H1 (cell line): Measurements from ENCODE around the gene HMGN3. TPM values are rescaled to one million over a fixed set of nuclear protein-coding genes. Genes with fewer than 3 reads are reported as not detected.

Source experiments
- CTCF ChIA-PET: fragments of 300-600 bp; sonication (Branson Sonifier 250); formaldehyde crosslinking; loops from one replicate; lab custom pipeline; 2021; ENCODE audit not compliant: partially characterized antibody; lab: Charles Lee
- POLR2A ChIA-PET: fragments of 300-600 bp; sonication (Branson Sonifier 250); formaldehyde crosslinking; loops from one replicate; lab custom pipeline; 2021; ENCODE audit warnings: inconsistent platforms; ENCODE audit not compliant: partially characterized antibody; lab: Charles Lee
- DNase-seq, 2 experiments: peaks; one replicate each; pipeline versions ENCODE4 v3.0.0 to v3.0.0-alpha.2; 2010 to 2022; ENCODE audit warnings: low spot score in 2 of 2, low read depth in 1 of 2, mixed read lengths in 1 of 2
- FAIRE-seq: peaks from 2 replicates; lab custom pipeline; 2011; peaks lifted over from hg19 to GRCh38; lab: Jason Lieb, UNC
- H2AFZ ChIP-seq: 2 replicates; pipeline ENCODE4 v1.8.1; 2012; ENCODE audit warnings: low read length, inconsistent platforms
- H2AK5ac ChIP-seq: 2 replicates; pipeline ENCODE4 v1.6.1; 2013; ENCODE audit warnings: low read depth, low read length
- H2BK120ac ChIP-seq: replicated peaks from 2 replicates; pipeline ENCODE3; 2013; ENCODE audit warnings: low read depth, low read length, inconsistent platforms
- H2BK12ac ChIP-seq: 2 replicates; pipeline ENCODE4 v1.6.1; 2013; ENCODE audit warnings: low read depth, low read length
- H2BK15ac ChIP-seq: 2 replicates; pipeline ENCODE4 v1.6.1; 2013; ENCODE audit warnings: low read length
- H2BK20ac ChIP-seq: 2 replicates; pipeline ENCODE4 v1.6.1; 2013; ENCODE audit warnings: low read length
- H2BK5ac ChIP-seq: 2 replicates; pipeline ENCODE4 v1.6.1; 2013; ENCODE audit warnings: low read depth, low read length
- H3K14ac ChIP-seq: 2 replicates; pipeline ENCODE4 v1.6.1; 2013; ENCODE audit warnings: inconsistent platforms; ENCODE audit not compliant: insufficient read length
- H3K18ac ChIP-seq: 2 replicates; pipeline ENCODE4 v1.6.1; 2013; ENCODE audit warnings: low read length; ENCODE audit errors: extremely low read depth
- H3K23ac ChIP-seq: 2 replicates; pipeline ENCODE4 v1.6.1; 2013; ENCODE audit warnings: inconsistent platforms; ENCODE audit not compliant: insufficient read length
- H3K23me2 ChIP-seq: 2 replicates; pipeline ENCODE4 v1.6.1; 2013; ENCODE audit warnings: low read depth, low read length
- H3K27ac ChIP-seq: 2 replicates; pipeline ENCODE4 v1.6.1; 2011; ENCODE audit warnings: low read depth, low read length, inconsistent platforms
- H3K27me3 ChIP-seq, 4 experiments: replicated peaks in 1 of 4; 1 replicate in 1 of 4; 2 replicates in 3 of 4; pipeline versions ENCODE4 v1.6.1 to v1.8.1; 2011 to 2013; ENCODE audit warnings: low read length in 3 of 4, mild to moderate bottlenecking in 3 of 4, inconsistent platforms in 2 of 4, mixed read lengths in 2 of 4, moderate library complexity in 1 of 4; ENCODE audit not compliant: control insufficient read depth in 3 of 4, insufficient read depth in 3 of 4; ENCODE audit errors: extremely low read depth in 1 of 4
- H3K36me3 ChIP-seq, 4 experiments: 2 replicates each; pipeline versions ENCODE4 v1.6.1 to v1.8.1; 2011 to 2013; ENCODE audit warnings: mild to moderate bottlenecking in 4 of 4, low read length in 3 of 4, moderate library complexity in 2 of 4, control low read depth in 1 of 4, inconsistent platforms in 1 of 4; ENCODE audit not compliant: insufficient read depth in 4 of 4, control insufficient read depth in 2 of 4
- H3K4ac ChIP-seq: replicated peaks from 2 replicates; pipeline ENCODE3; 2013; ENCODE audit warnings: low read length, low read depth, mixed read lengths, inconsistent platforms; ENCODE audit not compliant: insufficient read length
- H3K4me1 ChIP-seq, 4 experiments: replicated peaks in 1 of 4; 1 replicate in 1 of 4; 2 replicates in 3 of 4; pipeline versions ENCODE4 v1.6.1 to v1.8.1; 2011 to 2013; ENCODE audit warnings: low read length in 3 of 4, inconsistent platforms in 2 of 4, mixed read lengths in 1 of 4; ENCODE audit not compliant: insufficient read depth in 4 of 4, control insufficient read depth in 3 of 4
- H3K4me2 ChIP-seq, 2 experiments: 2 replicates each; pipeline versions ENCODE4 v1.6.1 to v1.8.1; 2011 to 2013; ENCODE audit warnings: low read depth in 2 of 2, low read length in 2 of 2, control low read depth in 1 of 2, inconsistent platforms in 1 of 2, mild to moderate bottlenecking in 1 of 2; ENCODE audit not compliant: insufficient read depth in 1 of 2
- H3K4me3 ChIP-seq, 4 experiments: fragments of 200-600, 300-600 bp in 1 of 4; sonication (generic), shearing (Covaris generic), sonication (Bioruptor Twin) in 1 of 4; 2 replicates each; pipeline versions ENCODE4 v1.5.1 to v1.8.1; 2011 to 2016; ENCODE audit warnings: low read length in 4 of 4, low read depth in 3 of 4, control low read depth in 2 of 4, inconsistent platforms in 2 of 4, mild to moderate bottlenecking in 2 of 4, mixed read lengths in 1 of 4, moderate library complexity in 1 of 4; ENCODE audit not compliant: insufficient read depth in 2 of 4; ENCODE audit errors: extremely low read depth in 1 of 4
- H3K56ac ChIP-seq: replicated peaks from 2 replicates; pipeline ENCODE3; 2013; ENCODE audit warnings: low read depth, mild to moderate bottlenecking, mixed read lengths, low read length, inconsistent platforms; ENCODE audit not compliant: insufficient read length
- H3K79me1 ChIP-seq: 2 replicates; pipeline ENCODE4 v1.6.1; 2013; ENCODE audit warnings: low read depth, low read length, control low read depth
- H3K79me2 ChIP-seq, 2 experiments: 2 replicates each; pipeline versions ENCODE4 v1.6.1 to v1.8.1; 2012 to 2013; ENCODE audit warnings: low read length in 2 of 2, mild to moderate bottlenecking in 2 of 2, inconsistent platforms in 1 of 2; ENCODE audit not compliant: insufficient read depth in 2 of 2, control insufficient read depth in 1 of 2
- H3K9ac ChIP-seq, 4 experiments: replicated peaks in 1 of 4; 1 replicate in 1 of 4; 2 replicates in 3 of 4; pipeline versions ENCODE4 v1.6.1 to v1.8.1; 2011 to 2013; ENCODE audit warnings: low read depth in 3 of 4, low read length in 3 of 4, control low read depth in 2 of 4, mild to moderate bottlenecking in 2 of 4, moderate library complexity in 2 of 4, inconsistent platforms in 1 of 4; ENCODE audit errors: extremely low read depth in 1 of 4
- H3K9me3 ChIP-seq, 2 experiments: 2 replicates each; pipeline versions ENCODE4 v1.6.1 to v1.8.1; 2012 to 2013; ENCODE audit warnings: mild to moderate bottlenecking in 2 of 2, moderate library complexity in 2 of 2, control low read depth in 1 of 2, inconsistent platforms in 1 of 2, low read depth in 1 of 2, low read length in 1 of 2, mixed read lengths in 1 of 2; ENCODE audit not compliant: insufficient read depth in 2 of 2
- H4K20me1 ChIP-seq, 2 experiments: replicated peaks in 1 of 2; 2 replicates each; pipeline versions ENCODE3 to v1.8.1; 2011 to 2013; ENCODE audit warnings: inconsistent platforms in 2 of 2, low read length in 2 of 2, mild to moderate bottlenecking in 1 of 2; ENCODE audit not compliant: insufficient read depth in 2 of 2, control insufficient read depth in 1 of 2
- H4K5ac ChIP-seq: 2 replicates; pipeline ENCODE4 v1.6.1; 2013; ENCODE audit warnings: low read length, low read depth, mixed read lengths, inconsistent platforms; ENCODE audit not compliant: insufficient read length
- H4K8ac ChIP-seq: 2 replicates; pipeline ENCODE4 v1.8.0; 2013; ENCODE audit warnings: mild to moderate bottlenecking, moderate library complexity, low read length, inconsistent platforms; ENCODE audit not compliant: insufficient read depth; ENCODE audit errors: extremely low read depth
- H4K91ac ChIP-seq: replicated peaks from 2 replicates; pipeline ENCODE3; 2013; ENCODE audit warnings: low read length, mixed read lengths, inconsistent platforms; ENCODE audit not compliant: insufficient read length
- SAP30 ChIP-seq: fragments of 300-600 bp; sonication (generic); IDR thresholded peaks from 2 replicates; pipeline ENCODE4 v1.7.1; 2012; ENCODE audit warnings: low read length, moderate library complexity, mild to moderate bottlenecking, inconsistent platforms; ENCODE audit not compliant: insufficient read depth, insufficient replicate concordance
- WGBS, 2 experiments: shearing (Covaris generic) in 1 of 2; methylation state at CpG; one replicate each; pipeline versions ENCODE4 v1.1.6 to v1.1.7; 2013 to 2015; ENCODE audit warnings: low lambda C conversion rate in 2 of 2, mixed read lengths in 2 of 2, inconsistent platforms in 1 of 2, low coverage in 1 of 2, missing lambda C conversion rate in 1 of 2; ENCODE audit not compliant: insufficient replicate concordance in 2 of 2, insufficient coverage in 1 of 2, insufficient read length in 1 of 2; ENCODE audit errors: extremely low coverage in 1 of 2, missing lambda C conversion rate in 1 of 2; 5-methylcytosine and 5-hydroxymethylcytosine counted together
- polyA plus RNA-seq, 7 experiments: library from polyadenylated mRNA; depleted of rRNA in 3 of 7; stranded (reverse) in 5 of 7; unstranded in 2 of 7; fragments of >200 nt in 5 of 7; fragments of 200-250 nt in 2 of 7; gene quantifications; 1 replicate in 5 of 7; 2 replicates in 1 of 7; 4 replicates in 1 of 7; pipeline versions ENCODE4 v1.2.1 to v1.2.3, GENCODE V29; 2011 to 2013; ENCODE audit warnings: missing spikeins in 2 of 7, mixed read lengths in 2 of 7
- total RNA-seq: library from RNA; stranded (reverse); fragmentation: NEBNext Ultra II Directional; extraction: Animal tissue kit (Norgen Biotek cat#: 25700); gene quantifications from 2 replicates; pipeline ENCODE4 v1.2.1, GENCODE V29; 2021
- TF ChIP-seq, protein P1 (sequence below): IDR thresholded peaks from 2 replicates; pipeline ENCODE4 v1.6.1; 2012; ENCODE audit warnings: inconsistent platforms

Gene HMGN3
- total and polyA plus RNA-seq, 2 of the 8 experiments (the other 6 are each of a cell fraction or from before 2014, with no cell fraction given): 84.4 to 167 TPM

DNA sequence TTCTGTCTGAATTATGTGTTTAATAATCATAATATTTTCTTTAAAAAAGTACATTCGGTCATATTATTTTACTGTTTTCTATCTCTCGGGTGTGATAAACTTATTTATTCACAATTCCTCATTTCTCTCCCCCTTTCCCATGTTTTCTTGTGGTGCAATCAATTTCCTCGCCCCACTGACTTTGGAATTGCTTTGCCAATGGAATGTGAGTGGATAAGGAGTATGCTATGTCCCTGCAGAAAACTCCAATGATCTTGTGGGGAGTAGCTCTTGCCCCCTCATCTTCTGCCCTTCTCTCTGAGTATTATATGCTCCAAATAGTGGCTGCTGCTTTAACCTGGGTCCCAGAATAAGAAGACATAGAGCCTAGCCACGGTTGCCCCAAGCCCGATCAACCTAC, 64.1 kb downstream of the HMGN3 start:
- DNase-seq: no peak
- POLR2A ChIA-PET: no interaction called here

More for the DNA sequence above, 64.1 kb downstream of the HMGN3 start:
- Histone ChIP-seq H4K91ac (no peak overlapping the region), H3K9ac (no peak overlapping the region), H3K23ac (no peak overlapping the region), H3K14ac (no peak overlapping the region), H3K27ac (no peak overlapping the region), H2AK5ac (no peak overlapping the region), H3K4me1 (no peaks in the 10 kb centered on the region), H2BK120ac (no peak overlapping the region), H2AFZ (no peak overlapping the region), H3K79me1 (no peaks in the 10 kb centered on the region), H2BK20ac (no peak overlapping the region), H3K23me2 (no peaks in the 10 kb centered on the region), H2BK15ac (no peak overlapping the region), H4K5ac (no peak overlapping the region), H3K36me3 (no peaks in the 10 kb centered on the region), H3K56ac (no peak overlapping the region), H4K20me1 (no peaks in the 10 kb centered on the region), H3K18ac (no peak overlapping the region), H3K4me3 (no peak overlapping the region), H2BK12ac (no peak overlapping the region), H3K79me2 (no peaks in the 10 kb centered on the region), H3K4me2 (no peak overlapping the region), H3K27me3 (no peaks in the 10 kb centered on the region), H4K8ac (no peak overlapping the region), H3K4ac (no peak overlapping the region), H3K9me3 (no peaks in the 10 kb centered on the region; a peak in 1 of 4 replicates), H2BK5ac (no peak overlapping the region)
- 89% methylated on average over 5 of the region's 5 CpGs; no CpG with 5 or more reads in 1 of the 2 experiments for WGBS, 2 experiments
- no peak for FAIRE-seq
- no peak for TF ChIP-seq SAP30
- TF ChIP-seq, protein P1, sequence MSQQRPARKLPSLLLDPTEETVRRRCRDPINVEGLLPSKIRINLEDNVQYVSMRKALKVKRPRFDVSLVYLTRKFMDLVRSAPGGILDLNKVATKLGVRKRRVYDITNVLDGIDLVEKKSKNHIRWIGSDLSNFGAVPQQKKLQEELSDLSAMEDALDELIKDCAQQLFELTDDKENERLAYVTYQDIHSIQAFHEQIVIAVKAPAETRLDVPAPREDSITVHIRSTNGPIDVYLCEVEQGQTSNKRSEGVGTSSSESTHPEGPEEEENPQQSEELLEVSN: no peak
- CTCF ChIA-PET: no interaction called here
